Measurements from ENCODE around the gene LGALS7. TPM values are rescaled to one million over a fixed set of nuclear protein-coding genes. Genes with fewer than 3 reads are reported as not detected.

The LGALS7 gene
- total RNA-seq, 1 experiment from 2014 or later, result 2.1 TPM

DNA sequence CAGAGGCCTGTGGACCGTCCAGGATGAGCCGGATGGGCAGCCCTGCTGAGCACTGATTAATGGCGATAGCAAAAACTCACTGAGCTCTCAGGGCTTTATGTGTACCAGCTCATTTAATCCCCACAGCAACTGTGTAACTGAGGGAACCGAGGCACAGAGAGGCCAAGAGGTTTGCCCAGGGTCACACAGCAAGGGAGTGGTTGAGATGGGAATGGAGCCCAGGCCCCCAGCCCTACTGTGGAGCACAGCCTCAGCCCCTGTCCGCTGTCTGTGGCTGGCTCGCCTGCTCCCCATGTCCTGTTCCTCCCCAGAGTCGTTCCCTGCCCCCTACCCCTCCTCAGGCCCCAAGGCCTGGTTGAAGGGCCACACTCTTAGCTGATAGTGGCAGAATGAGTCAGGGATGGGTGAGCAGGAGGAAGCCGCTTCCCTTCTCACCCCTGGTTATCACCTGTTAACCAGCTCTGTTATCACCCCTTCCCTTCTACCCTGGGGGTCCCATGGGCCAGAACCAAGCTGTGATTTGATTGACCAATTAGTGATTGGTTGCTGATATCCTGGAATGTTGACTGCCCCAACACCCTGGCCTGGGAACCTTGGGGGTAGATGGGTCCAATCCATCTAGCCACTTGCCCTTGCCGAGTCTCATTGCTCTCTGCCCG, 50.2 kb downstream of the LGALS7 start:
- intact Hi-C loops (cut with micrococcal nuclease; ENCODE audit: unreplicated experiment), result no loop called here

DNA sequence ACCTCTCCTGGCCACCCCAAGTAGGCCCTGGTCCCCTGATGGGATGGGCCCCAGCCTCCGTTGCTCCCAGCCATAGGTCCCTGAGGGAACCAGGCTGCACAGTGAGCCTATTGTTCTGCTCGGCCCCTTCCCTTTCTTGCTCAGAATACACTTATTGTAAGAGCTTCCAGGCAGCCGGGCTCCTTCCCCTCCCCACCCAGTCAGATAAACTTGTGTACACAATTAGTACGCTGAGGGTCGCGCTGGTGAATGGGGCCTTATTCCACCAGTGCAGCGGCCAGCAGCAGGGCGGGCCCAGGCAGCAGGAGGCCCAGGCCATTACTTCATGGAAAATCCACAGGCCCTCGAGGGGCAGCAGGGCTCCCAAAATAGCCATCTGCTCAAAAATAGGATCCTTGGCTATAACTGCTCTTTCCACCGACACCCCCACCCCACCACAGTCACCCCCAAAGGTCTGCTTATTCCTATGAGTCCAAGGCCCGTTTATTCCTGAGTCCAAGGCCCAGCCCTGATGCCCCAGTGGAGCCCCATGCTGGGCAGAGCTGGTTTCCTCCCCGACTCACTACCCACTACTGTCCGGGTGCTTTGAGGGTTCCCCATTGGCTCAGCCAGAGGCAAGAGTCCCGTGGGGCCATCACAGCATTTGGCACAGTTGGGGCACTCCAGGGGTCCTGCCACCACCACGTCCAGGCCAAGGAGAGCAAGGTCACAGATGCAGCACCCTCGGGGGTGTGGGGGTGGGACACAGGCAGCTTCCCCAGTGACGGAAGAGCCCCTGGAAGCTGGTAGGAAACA, 51.1 kb downstream of the LGALS7 start:
- TF ChIP-seq, protein P1, sequence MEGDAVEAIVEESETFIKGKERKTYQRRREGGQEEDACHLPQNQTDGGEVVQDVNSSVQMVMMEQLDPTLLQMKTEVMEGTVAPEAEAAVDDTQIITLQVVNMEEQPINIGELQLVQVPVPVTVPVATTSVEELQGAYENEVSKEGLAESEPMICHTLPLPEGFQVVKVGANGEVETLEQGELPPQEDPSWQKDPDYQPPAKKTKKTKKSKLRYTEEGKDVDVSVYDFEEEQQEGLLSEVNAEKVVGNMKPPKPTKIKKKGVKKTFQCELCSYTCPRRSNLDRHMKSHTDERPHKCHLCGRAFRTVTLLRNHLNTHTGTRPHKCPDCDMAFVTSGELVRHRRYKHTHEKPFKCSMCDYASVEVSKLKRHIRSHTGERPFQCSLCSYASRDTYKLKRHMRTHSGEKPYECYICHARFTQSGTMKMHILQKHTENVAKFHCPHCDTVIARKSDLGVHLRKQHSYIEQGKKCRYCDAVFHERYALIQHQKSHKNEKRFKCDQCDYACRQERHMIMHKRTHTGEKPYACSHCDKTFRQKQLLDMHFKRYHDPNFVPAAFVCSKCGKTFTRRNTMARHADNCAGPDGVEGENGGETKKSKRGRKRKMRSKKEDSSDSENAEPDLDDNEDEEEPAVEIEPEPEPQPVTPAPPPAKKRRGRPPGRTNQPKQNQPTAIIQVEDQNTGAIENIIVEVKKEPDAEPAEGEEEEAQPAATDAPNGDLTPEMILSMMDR (conservative IDR thresholded peaks at IDR 0.05), result no peak
- TF ChIP-seq EZH2 (IDR thresholded peaks at IDR 0.05; ENCODE audit: low read depth), result no peak
- Histone ChIP-seq H3K4me3 (no peak overlapping the region), H3K9me3 (ENCODE audit: insufficient read depth, low read depth) (no peaks in the 10 kb centered on the region), H3K36me3 (ENCODE audit: low read depth) (peaks cover 59% of the 10 kb centered on the region), H3K4me1 (replicated peaks; ENCODE audit: insufficient read depth) (peaks cover 11% of the 10 kb centered on the region), H4K20me1 (ENCODE audit: insufficient read depth) (peaks cover 5% of the 10 kb centered on the region; the same call in 1 of the 2 replicates), H3K4me2 (no peak overlapping the region), H3K9me2 (ENCODE audit: insufficient read depth) (no peaks in the 10 kb centered on the region), H3K27me3 (ENCODE audit: insufficient read depth, low read depth) (no peaks in the 10 kb centered on the region), H3K79me2 (ENCODE audit: low read depth) (peaks cover 19% of the 10 kb centered on the region; the same call in 1 of the 2 replicates), H3F3A (ENCODE audit: insufficient read depth, low read depth) (peaks cover 68% of the 10 kb centered on the region), H3K27ac (no peak overlapping the region), H2AFZ (no peak overlapping the region)
- DNase-seq, result no peak
- intact Hi-C loops (cut with micrococcal nuclease; ENCODE audit: unreplicated experiment), result no loop called here
- BruUV-seq (replicated peaks), result no TSS peak
- POLR2A ChIA-PET (ENCODE audit: unreplicated experiment), result no interaction called here
- CTCF ChIA-PET, result no interaction called here

More for the DNA sequence above, 50.2 kb downstream of the LGALS7 start:
- no peak for DNase-seq
- Histone ChIP-seq H2AFZ (no peak overlapping the region), H4K20me1 (ENCODE audit: insufficient read depth) (peaks cover 5% of the 10 kb centered on the region; the same call in 1 of the 2 replicates), H3K9me2 (ENCODE audit: insufficient read depth) (no peaks in the 10 kb centered on the region), H3K79me2 (ENCODE audit: low read depth) (peaks cover 19% of the 10 kb centered on the region; the same call in 1 of the 2 replicates), H3F3A (ENCODE audit: insufficient read depth, low read depth) (peaks cover 74% of the 10 kb centered on the region), H3K27ac (no peak overlapping the region), H3K4me2 (no peak overlapping the region), H3K4me1 (replicated peaks; ENCODE audit: insufficient read depth) (peaks cover 11% of the 10 kb centered on the region), H3K4me3 (no peak overlapping the region), H3K36me3 (ENCODE audit: low read depth) (peaks cover 51% of the 10 kb centered on the region), H3K27me3 (ENCODE audit: insufficient read depth, low read depth) (no peaks in the 10 kb centered on the region), H3K9me3 (ENCODE audit: insufficient read depth, low read depth) (no peaks in the 10 kb centered on the region)
- POLR2A ChIA-PET (ENCODE audit: unreplicated experiment), result no interaction called here
- BruUV-seq (replicated peaks), result no TSS peak
- CTCF ChIA-PET, result interaction anchor here (0.8 kb wide), 1 partner anchor 9 kb away, joined by 10 read pairs; no protein-coding TSS in a partner anchor
- no peak for TF ChIP-seq EZH2 (IDR thresholded peaks at IDR 0.05; ENCODE audit: low read depth)
- TF ChIP-seq, protein P1 (conservative IDR thresholded peaks at IDR 0.05), result no peak

DNA sequence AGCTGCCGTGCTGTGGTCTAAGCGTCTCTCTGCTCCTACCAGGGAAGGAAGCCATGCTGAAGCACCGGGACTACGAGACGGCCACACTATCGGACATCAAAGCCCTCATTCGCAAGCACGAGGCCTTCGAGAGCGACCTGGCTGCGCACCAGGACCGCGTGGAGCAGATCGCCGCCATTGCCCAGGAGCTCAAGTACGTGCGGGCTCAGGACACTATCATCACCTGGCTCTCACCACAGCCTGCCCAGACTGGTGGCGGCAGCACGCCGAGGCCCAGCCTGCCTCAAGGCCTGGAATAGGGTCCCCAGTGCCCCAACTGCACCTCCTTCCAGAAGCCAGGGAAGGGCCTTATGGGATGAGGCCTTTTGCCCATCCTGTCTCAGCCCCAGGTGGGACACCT, 51.8 kb downstream of the LGALS7 start:
- no peak overlapping the region for H2AFZ ChIP-seq
- BruUV-seq (replicated peaks), result no TSS peak
- H3K36me3 ChIP-seq (ENCODE audit: low read depth), result peaks cover 60% of the 10 kb centered on the region
- no peak overlapping the region for H3K4me3 ChIP-seq
- ChIA-PET CTCF (no interaction called here), POLR2A (ENCODE audit: unreplicated experiment) (no interaction called here)
- intact Hi-C loops (cut with micrococcal nuclease; ENCODE audit: unreplicated experiment), result no loop called here
- no peak overlapping the region for H3K4me2 ChIP-seq
- H3F3A ChIP-seq (ENCODE audit: insufficient read depth, low read depth), result peaks cover 62% of the 10 kb centered on the region
- no peaks in the 10 kb centered on the region for H3K9me2 ChIP-seq (ENCODE audit: insufficient read depth)
- H3K79me2 ChIP-seq (ENCODE audit: low read depth), result peaks cover 24% of the 10 kb centered on the region; the same call in 1 of the 2 replicates
- TF ChIP-seq, protein P1 (conservative IDR thresholded peaks at IDR 0.05), result no peak
- TF ChIP-seq EZH2 (IDR thresholded peaks at IDR 0.05; ENCODE audit: low read depth), result no peak
- H3K27me3 ChIP-seq (ENCODE audit: insufficient read depth, low read depth), result no peaks in the 10 kb centered on the region
- H3K27ac ChIP-seq, result 0 out of 2 replicates have a peak overlapping the region, but pooled peaks have one; percentile 80
- H4K20me1 ChIP-seq (ENCODE audit: insufficient read depth), result peaks cover 5% of the 10 kb centered on the region; the same call in 1 of the 2 replicates
- peaks cover 11% of the 10 kb centered on the region for H3K4me1 ChIP-seq (replicated peaks; ENCODE audit: insufficient read depth)
- DNase-seq, result no peak
- no peaks in the 10 kb centered on the region for H3K9me3 ChIP-seq (ENCODE audit: insufficient read depth, low read depth)

Other genes with a start within 250 kb of the LGALS7 start
- gene MAP4K1, start 155.6 kb downstream of the LGALS7 start, total RNA-seq (2021), result 3.5 and 6.8 TPM in 2 replicates
- gene EIF3K, start 154.3 kb downstream of the LGALS7 start, total RNA-seq (2021), result 230 and 292 TPM in 2 replicates
- 1,066 and 1,233 TPM in 2 replicates for gene ACTN4, start 125.9 kb downstream of the LGALS7 start, total RNA-seq (2021)
- gene CAPN12, start 29.0 kb downstream of the LGALS7 start, total RNA-seq (2021), result 38.4 and 43.9 TPM in 2 replicates
- gene LGALS7B, start 15.7 kb upstream of the LGALS7 start, total RNA-seq (2021), result not detected in 2 replicates
- 1.0 and 2.2 TPM in 2 replicates for gene LGALS4, start 39.4 kb upstream of the LGALS7 start, total RNA-seq (2021)
- gene ECH1, start 58.3 kb upstream of the LGALS7 start, total RNA-seq (2021), result 142 and 143 TPM in 2 replicates
- 368 and 443 TPM in 2 replicates for gene HNRNPL, start 76.5 kb upstream of the LGALS7 start, total RNA-seq (2021)
- 10.3 and 14.6 TPM in 2 replicates for gene RINL, start 104.8 kb upstream of the LGALS7 start, total RNA-seq (2021)
- 29.6 and 32.9 TPM in 2 replicates for gene SIRT2, start 126.1 kb upstream of the LGALS7 start, total RNA-seq (2021)
- gene NFKBIB, start 126.5 kb upstream of the LGALS7 start, total RNA-seq (2021), result 18.8 and 21.6 TPM in 2 replicates
- gene CCER2, start 138.7 kb upstream of the LGALS7 start, total RNA-seq (2021), result 1.8 and 2.1 TPM in 2 replicates
- 33.7 and 34.9 TPM in 2 replicates for gene SARS2, start 157.2 kb upstream of the LGALS7 start, total RNA-seq (2021)
- gene MRPS12, start 157.4 kb upstream of the LGALS7 start, total RNA-seq (2021), result 77.6 and 84.8 TPM in 2 replicates
- gene FBXO17, start 202.2 kb upstream of the LGALS7 start, total RNA-seq (2021), result 8.1 and 11.1 TPM in 2 replicates